ENCODE results near the gene KLHL14.

KLHL14 gene

DNA sequence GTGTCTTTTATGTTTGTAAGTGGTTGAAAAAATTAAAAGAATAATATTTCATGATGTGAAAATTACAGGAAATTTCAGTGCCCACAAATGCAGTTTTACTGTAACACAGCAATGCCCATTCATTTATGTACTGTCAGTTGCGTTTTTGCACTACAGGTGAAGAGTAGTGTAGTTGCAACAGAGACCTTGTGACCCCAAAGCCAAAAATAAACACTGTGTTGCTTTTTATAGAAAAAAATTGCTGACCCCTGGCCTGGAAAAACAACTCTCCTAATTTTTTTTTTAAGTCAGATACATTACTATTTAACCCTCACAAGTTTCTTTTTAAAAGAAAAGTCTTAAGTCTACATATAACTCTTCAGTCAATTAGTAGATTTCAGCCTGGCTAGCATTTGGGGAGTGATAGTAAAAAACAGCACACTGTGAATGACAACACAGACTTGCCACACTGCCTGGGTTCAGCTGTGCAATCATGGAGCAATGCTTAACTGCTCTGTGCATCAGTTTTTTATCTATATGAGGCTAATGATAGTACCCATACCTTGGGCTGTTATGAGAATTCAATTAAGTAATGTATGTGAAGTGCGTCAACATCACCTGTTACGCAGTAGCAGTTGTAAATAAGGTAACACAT lies 8.1 kb downstream of the KLHL14 start:
- TF ChIP-seq, protein P1, sequence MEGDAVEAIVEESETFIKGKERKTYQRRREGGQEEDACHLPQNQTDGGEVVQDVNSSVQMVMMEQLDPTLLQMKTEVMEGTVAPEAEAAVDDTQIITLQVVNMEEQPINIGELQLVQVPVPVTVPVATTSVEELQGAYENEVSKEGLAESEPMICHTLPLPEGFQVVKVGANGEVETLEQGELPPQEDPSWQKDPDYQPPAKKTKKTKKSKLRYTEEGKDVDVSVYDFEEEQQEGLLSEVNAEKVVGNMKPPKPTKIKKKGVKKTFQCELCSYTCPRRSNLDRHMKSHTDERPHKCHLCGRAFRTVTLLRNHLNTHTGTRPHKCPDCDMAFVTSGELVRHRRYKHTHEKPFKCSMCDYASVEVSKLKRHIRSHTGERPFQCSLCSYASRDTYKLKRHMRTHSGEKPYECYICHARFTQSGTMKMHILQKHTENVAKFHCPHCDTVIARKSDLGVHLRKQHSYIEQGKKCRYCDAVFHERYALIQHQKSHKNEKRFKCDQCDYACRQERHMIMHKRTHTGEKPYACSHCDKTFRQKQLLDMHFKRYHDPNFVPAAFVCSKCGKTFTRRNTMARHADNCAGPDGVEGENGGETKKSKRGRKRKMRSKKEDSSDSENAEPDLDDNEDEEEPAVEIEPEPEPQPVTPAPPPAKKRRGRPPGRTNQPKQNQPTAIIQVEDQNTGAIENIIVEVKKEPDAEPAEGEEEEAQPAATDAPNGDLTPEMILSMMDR (IDR thresholded peaks at IDR 0.05; ENCODE audit: low read depth, low read length): no peak
- no peak overlapping the region for H3K4me3 ChIP-seq (replicated peaks in 1 of 2; ENCODE audit: low read depth in 2 of 2, low read length in 2 of 2)
- no peak for DNase-seq (ENCODE audit: low read depth in 2 of 2)

DNA sequence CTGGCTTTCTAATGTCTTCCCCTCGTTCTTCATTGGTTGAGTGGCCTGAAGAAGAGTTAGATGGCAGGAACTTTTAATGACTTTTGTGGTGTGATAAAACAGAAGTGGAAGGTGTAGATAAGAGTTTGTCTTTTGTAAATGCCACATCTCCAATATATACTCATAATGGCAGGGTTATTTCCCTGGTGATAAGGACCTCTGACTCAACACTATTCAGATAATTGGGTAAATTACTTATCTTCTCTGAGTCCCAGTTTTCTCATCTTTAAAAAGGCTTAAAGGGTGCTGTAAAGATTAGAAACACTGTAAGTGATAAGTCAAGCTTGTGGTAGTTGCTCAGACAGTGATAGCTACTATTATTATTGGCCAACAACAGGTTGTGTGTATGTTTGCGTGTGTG lies 9.5 kb downstream of the KLHL14 start:
- H3K4me3 ChIP-seq (replicated peaks in 1 of 2; ENCODE audit: low read depth in 2 of 2, low read length in 2 of 2): no peak overlapping the region
- TF ChIP-seq, protein P1 (IDR thresholded peaks at IDR 0.05; ENCODE audit: low read depth, low read length): no peak
- no peak for DNase-seq (ENCODE audit: low read depth in 2 of 2)

DNA sequence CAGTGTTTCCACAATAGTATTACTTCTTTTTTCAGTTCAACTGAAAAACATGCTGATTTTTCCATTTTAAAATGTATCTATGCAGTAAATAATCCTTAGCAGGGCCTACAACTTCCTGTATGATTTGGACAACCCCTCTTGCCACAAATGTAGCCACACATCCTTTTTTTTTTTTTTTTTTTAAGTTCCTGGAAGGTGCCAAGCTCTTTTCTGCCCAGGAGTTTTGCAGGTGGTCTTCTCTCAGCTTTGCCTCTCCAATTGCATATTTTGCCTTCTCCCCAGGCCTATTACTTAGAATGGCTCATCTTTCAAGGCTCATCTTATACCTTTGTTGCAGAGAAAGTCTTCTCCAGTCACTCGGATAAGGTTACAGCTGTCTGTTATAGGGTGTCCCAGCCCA lies 11.6 kb downstream of the KLHL14 start:
- DNase-seq (ENCODE audit: low read depth in 2 of 2): no peak
- H3K4me3 ChIP-seq (replicated peaks in 1 of 2; ENCODE audit: low read depth in 2 of 2, low read length in 2 of 2): no peak overlapping the region
- TF ChIP-seq, protein P1 (IDR thresholded peaks at IDR 0.05; ENCODE audit: low read depth, low read length): no peak

DNA sequence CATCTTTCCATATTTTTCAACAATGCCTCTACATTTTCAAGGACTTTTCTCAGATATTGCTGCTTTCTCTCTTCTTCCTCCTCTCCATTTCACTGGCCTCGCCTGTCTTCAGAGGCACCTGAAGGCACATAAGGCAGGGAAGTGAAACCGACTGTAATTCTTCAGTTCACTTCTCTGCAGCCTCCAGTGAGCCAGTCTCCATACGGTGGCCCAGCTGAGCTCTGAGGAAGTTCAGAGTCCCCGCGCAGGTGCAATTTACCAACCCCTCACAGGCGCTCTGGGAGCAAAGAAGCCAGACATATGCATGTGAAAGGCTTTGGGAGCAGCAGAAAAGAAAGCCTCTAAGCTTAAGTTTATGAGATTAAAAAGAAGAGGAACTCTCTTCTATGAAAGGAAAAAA lies 12.4 kb downstream of the KLHL14 start:
- TF ChIP-seq, protein P1 (IDR thresholded peaks at IDR 0.05; ENCODE audit: low read depth, low read length): no peak
- no peak overlapping the region for H3K4me3 ChIP-seq (replicated peaks in 1 of 2; ENCODE audit: low read depth in 2 of 2, low read length in 2 of 2)
- no peak for DNase-seq (ENCODE audit: low read depth in 2 of 2)

DNA sequence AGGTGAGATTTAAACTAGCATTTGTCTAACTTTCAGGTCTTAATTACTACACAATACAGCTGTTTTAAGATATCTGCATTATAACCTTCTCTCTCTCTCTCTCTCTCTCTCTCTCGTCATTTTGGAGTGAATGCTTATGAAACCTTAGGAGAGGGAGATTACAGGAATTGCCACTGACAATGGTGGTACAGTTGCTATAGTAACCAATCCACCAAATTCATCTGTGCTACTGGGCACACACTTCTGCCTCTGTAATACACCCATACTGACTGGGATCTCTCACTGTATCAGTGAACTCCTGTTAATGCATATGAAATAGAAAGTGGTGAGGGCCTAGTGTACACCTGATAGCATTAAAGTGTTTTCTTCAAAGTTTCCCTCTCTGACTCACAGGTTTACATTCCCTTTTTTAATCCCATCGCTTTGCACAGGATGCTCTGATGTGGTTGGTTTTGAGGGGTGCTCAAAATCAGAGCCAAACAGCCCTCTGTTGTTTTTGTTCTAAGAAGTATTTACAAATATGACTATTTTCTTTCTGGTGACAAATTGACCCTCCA lies 13.1 kb downstream of the KLHL14 start:
- TF ChIP-seq, protein P1 (IDR thresholded peaks at IDR 0.05; ENCODE audit: low read depth, low read length): no peak
- H3K4me3 ChIP-seq (replicated peaks in 1 of 2; ENCODE audit: low read depth in 2 of 2, low read length in 2 of 2): no peak overlapping the region
- DNase-seq (ENCODE audit: low read depth in 2 of 2): no peak

DNA sequence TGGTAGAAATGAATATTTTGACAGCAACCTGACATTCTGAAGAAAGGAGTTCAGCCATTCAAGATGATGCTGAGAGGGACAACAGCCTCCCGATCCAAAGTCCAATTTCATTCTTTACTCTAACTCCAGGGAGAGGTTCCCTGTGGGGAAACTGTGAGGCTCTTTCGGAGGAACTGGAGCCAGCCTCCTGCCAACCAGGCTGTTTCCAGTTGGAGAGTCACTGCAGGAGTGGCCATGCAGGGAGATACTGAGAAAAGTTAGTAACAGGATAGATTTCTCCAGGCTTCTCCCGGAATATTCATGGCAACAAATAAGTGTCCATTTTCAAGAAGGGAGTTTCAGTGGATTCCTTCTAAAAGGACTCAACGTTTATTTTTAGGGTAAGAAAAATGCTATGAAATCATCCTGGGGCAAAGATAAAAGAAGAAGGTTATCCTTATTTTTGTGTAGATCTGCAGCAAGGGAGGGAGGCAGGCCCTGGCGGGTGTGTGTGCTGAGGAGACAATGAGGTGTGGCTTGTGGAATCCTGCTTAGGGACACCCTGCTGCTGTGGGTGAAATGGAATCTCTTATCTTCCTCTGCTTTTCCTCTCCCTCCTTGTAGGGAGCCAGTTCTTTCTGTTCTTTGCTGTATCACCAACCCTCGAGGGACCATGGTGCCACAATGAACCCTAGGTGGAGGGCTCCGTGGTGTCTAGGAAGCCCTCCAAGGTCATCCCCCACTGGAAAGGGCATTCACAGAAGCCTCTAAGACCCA lies 18.1 kb downstream of the KLHL14 start:
- DNase-seq (ENCODE audit: low read depth in 2 of 2): no peak
- TF ChIP-seq, protein P1 (IDR thresholded peaks at IDR 0.05; ENCODE audit: low read depth, low read length): no peak
- no peak overlapping the region for H3K4me3 ChIP-seq (replicated peaks in 1 of 2; ENCODE audit: low read depth in 2 of 2, low read length in 2 of 2)

Measured in cardiac fibroblast (primary cell).